ENCODE results near the gene LTBP1. TPM values are rescaled to one million over a fixed set of nuclear protein-coding genes. Genes with fewer than 3 reads are reported as not detected.

Gene LTBP1
- total RNA-seq, 1 donor from 2014 or later: 36.1 TPM

DNA sequence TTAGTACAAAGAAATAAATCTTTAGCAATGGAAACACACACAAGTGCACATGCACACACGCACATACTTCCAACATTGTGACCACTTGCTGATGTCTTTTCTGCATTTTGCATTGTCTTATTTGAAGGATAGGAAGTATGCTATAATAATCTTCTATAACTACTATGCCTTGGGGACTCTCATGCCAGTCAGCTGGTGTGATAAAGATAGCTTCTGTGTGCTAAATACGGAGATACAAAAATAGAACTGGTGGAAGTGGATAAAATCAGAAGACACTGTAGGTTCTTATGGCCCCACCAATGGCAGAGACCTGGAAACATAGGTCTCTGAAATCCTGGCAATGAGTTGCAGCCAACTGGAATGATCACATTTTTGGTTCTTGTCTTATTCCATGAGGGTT lies 498.2 kb downstream of the LTBP1 start:
- DNase-seq (ENCODE audit: low read depth in 2 of 2): no peak

DNA sequence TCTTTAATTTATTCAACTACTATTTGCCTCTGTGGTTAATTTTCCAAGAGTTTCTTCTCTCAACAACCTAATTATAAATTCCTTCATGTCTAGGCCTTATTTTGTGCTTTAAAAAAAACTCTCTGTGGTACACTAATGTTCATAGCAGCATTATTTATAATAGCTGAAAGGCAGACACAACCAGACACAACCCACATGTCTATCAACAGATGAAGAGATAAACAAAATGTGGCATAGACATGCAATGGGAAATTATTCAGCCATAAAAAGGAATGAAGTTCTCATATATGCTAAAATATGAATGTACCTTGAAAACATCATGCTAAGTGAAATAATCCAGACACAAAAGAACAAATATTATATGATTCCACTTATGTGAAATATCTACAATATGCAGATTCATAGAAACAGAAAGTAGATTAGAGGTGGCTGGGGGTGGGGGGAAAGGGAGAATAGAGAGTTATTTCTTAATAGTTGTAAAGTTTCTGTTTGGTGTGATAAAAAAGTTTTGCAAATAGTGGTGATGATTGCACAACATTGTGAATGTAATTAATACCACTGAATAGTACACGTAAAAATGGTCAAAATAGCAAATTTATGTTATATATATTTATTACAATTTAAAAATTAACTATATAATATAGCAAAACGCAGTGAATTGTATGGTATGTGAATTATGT lies 501.6 kb downstream of the LTBP1 start:
- DNase-seq (ENCODE audit: low read depth in 2 of 2): no peak

Measured in lung microvascular endothelial cell (primary cell).